Endothelial cell of umbilical vein (primary cell): ENCODE measurements around the gene GRIA4. TPM values are rescaled to one million over a fixed set of nuclear protein-coding genes. Genes with fewer than 3 reads are reported as not detected.

ENCODE experiments used
- BruUV-seq: library from RNA; stranded (reverse); fragments of 400-500 nt; replicated peaks from 2 replicates; lab custom pipeline; 2021; lab: Mats Ljungman, UMichigan
- CTCF ChIA-PET: fragments of 300-600, 350-600 bp; sonication (Branson Sonifier 250); formaldehyde crosslinking; loops from one replicate; lab custom pipeline; 2021; ENCODE audit warnings: antibody characterized with exemption, inconsistent platforms; lab: Charles Lee
- POLR2A ChIA-PET: fragments of 300-600, 350-600 bp; sonication (Branson Sonifier 250); formaldehyde crosslinking; loops from one replicate; lab custom pipeline; 2021; ENCODE audit warnings: antibody characterized with exemption, inconsistent platforms; lab: Charles Lee
- DNase-seq: peaks from one replicate; pipeline ENCODE4 v3.0.0-alpha.2; 2011; ENCODE audit warnings: low read depth, low spot score
- FAIRE-seq: peaks from 2 replicates; lab custom pipeline; 2011; peaks lifted over from hg19 to GRCh38; lab: Jason Lieb, UNC
- H2AFZ ChIP-seq: 2 replicates; pipeline ENCODE4 v1.6.0; 2012; ENCODE audit warnings: low read depth, low read length, control low read depth, inconsistent platforms
- H3K27ac ChIP-seq: 2 replicates; pipeline ENCODE4 v1.5.1; 2011; ENCODE audit warnings: low read depth, mild to moderate bottlenecking, control low read depth, low read length, moderate library complexity; ENCODE audit not compliant: insufficient read depth
- H3K27me3 ChIP-seq, 2 experiments: 2 replicates each; pipeline versions ENCODE4 v1.6.0 to v1.6.1; 2011; ENCODE audit warnings: low read length in 2 of 2, mixed read lengths in 1 of 2; ENCODE audit not compliant: control insufficient read depth in 2 of 2, insufficient read depth in 2 of 2
- H3K36me3 ChIP-seq, 2 experiments: 2 replicates in 1 of 2; 3 replicates in 1 of 2; pipeline ENCODE4 v1.5.1; 2011; ENCODE audit warnings: low read length in 2 of 2, mild to moderate bottlenecking in 1 of 2, moderate library complexity in 1 of 2; ENCODE audit not compliant: control insufficient read depth in 2 of 2, insufficient read depth in 2 of 2; ENCODE audit errors: extremely low read depth in 1 of 2
- H3K4me1 ChIP-seq: 3 replicates; pipeline ENCODE4 v1.5.1; 2011; ENCODE audit warnings: mild to moderate bottlenecking, low read length; ENCODE audit not compliant: control insufficient read depth, insufficient read depth; ENCODE audit errors: extremely low read depth
- H3K4me2 ChIP-seq: 2 replicates; pipeline ENCODE4 v1.6.1; 2011; ENCODE audit warnings: low read length, control low read depth, mixed read lengths; ENCODE audit not compliant: insufficient read depth
- H3K4me3 ChIP-seq, 3 experiments: fragments of 200-600 bp in 1 of 3; sonication (generic), shearing (Covaris generic) in 1 of 3; replicated peaks in 1 of 3; 2 replicates each; pipeline ENCODE4 v1.5.1; 2011 to 2016; ENCODE audit warnings: control low read depth in 3 of 3, low read length in 3 of 3, mild to moderate bottlenecking in 2 of 3, inconsistent platforms in 1 of 3, low read depth in 1 of 3, moderate library complexity in 1 of 3; ENCODE audit not compliant: insufficient read depth in 1 of 3
- H3K79me2 ChIP-seq: 2 replicates; pipeline ENCODE4 v1.6.0; 2012; ENCODE audit warnings: low read length, inconsistent platforms; ENCODE audit not compliant: control insufficient read depth, insufficient read depth
- H3K9ac ChIP-seq: replicated peaks from 2 replicates; pipeline ENCODE3; 2011; ENCODE audit warnings: low read length, control low read depth; ENCODE audit not compliant: insufficient read depth; ENCODE audit errors: extremely low read depth
- H3K9me1 ChIP-seq: replicated peaks from 3 replicates; pipeline ENCODE4 v1.6.0; 2011; ENCODE audit warnings: mild to moderate bottlenecking, low read length; ENCODE audit not compliant: control insufficient read depth, insufficient read depth; ENCODE audit errors: extremely low read depth
- H3K9me3 ChIP-seq: replicated peaks from 2 replicates; pipeline ENCODE4 v1.5.1; 2012; ENCODE audit warnings: low read length, inconsistent platforms; ENCODE audit not compliant: control insufficient read depth, insufficient read depth
- H4K20me1 ChIP-seq: replicated peaks from 2 replicates; pipeline ENCODE3; 2011; ENCODE audit warnings: mild to moderate bottlenecking, low read length; ENCODE audit not compliant: control insufficient read depth, insufficient read depth; ENCODE audit errors: extremely low read depth
- EZH2 ChIP-seq: IDR thresholded peaks from 2 replicates; pipeline ENCODE4 v1.6.1; 2012; ENCODE audit warnings: borderline replicate concordance, low read depth, mild to moderate bottlenecking, moderate library complexity, low read length, inconsistent platforms; ENCODE audit not compliant: severe bottlenecking
- FOS ChIP-seq: IDR thresholded peaks from 2 replicates; pipeline ENCODE4 v1.6.1; 2011; ENCODE audit warnings: mild to moderate bottlenecking, low read length, moderate library complexity, borderline replicate concordance; ENCODE audit not compliant: insufficient read depth
- GATA2 ChIP-seq: IDR thresholded peaks from 2 replicates; pipeline ENCODE4 v1.7.0; 2011; ENCODE audit warnings: low read depth, mild to moderate bottlenecking, moderate library complexity, mixed read lengths, low read length; ENCODE audit not compliant: insufficient read length, insufficient read depth
- JUN ChIP-seq: IDR thresholded peaks from 2 replicates; pipeline ENCODE4 v1.6.1; 2011; ENCODE audit warnings: borderline replicate concordance, low read depth; ENCODE audit not compliant: insufficient read length, insufficient read depth
- MYC ChIP-seq: IDR thresholded peaks from one replicate; pipeline ENCODE4 v1.6.1; 2011; ENCODE audit warnings: mild to moderate bottlenecking, low read depth, low read length
- POLR2A ChIP-seq: IDR thresholded peaks from 2 replicates; pipeline ENCODE4 v1.6.1; 2012; ENCODE audit warnings: low read depth, mild to moderate bottlenecking, control low read depth, low read length
- POLR2AphosphoS5 ChIP-seq: IDR thresholded peaks from 2 replicates; pipeline ENCODE4 v1.6.1; 2012; ENCODE audit warnings: low read depth, mild to moderate bottlenecking, control low read depth, low read length, moderate library complexity; ENCODE audit not compliant: insufficient read depth
- dilution Hi-C: fragments of 300-500 bp; cut with MboI; formaldehyde crosslinking; loops from one replicate; pipeline ENCODE4 v1.15.0; 2019; ENCODE audit warnings: low sequenced_read_pairs; ENCODE audit not compliant: extremely low pct_ligation_motif_present
- intact Hi-C: fragments of 100-400 bp; cut with micrococcal nuclease; formaldehyde crosslinking; loops from one replicate; pipeline ENCODE4 v1.10.0; 2022
- polyA plus RNA-seq, 4 experiments: library from polyadenylated mRNA; depleted of rRNA in 3 of 4; stranded (reverse) in 3 of 4; unstranded in 1 of 4; fragments of >200 nt; gene quantifications; 2 replicates each; pipeline versions ENCODE4 v1.2.1 to v1.2.3, GENCODE V29; 2011 to 2012; ENCODE audit warnings: missing spikeins in 1 of 4
- total RNA-seq: library from RNA; stranded (reverse); gene quantifications from 2 replicates; pipeline ENCODE4 v1.2.3, GENCODE V29; 2021
- TF ChIP-seq, protein P1 (sequence below), 2 donors: IDR thresholded peaks; 1 replicate in 1 of 2; 2 replicates in 1 of 2; pipeline ENCODE4 v1.5.1; 2011; ENCODE audit warnings: low read length in 2 of 2, mild to moderate bottlenecking in 2 of 2, moderate library complexity in 2 of 2, control low read depth in 1 of 2, inconsistent platforms in 1 of 2, low read depth in 1 of 2; ENCODE audit not compliant: insufficient read depth in 1 of 2; ENCODE audit errors: extremely low read depth in 1 of 2
- TF ChIP-seq, protein P2 (sequence below): IDR thresholded peaks from 2 replicates; pipeline ENCODE4 v1.6.1; 2011; ENCODE audit not compliant: insufficient read depth, insufficient read length

Gene GRIA4
- total and polyA plus RNA-seq, 2 donors (not counting 3 experiments of a cell fraction or from before 2014, with no cell fraction given) = not detected

DNA sequence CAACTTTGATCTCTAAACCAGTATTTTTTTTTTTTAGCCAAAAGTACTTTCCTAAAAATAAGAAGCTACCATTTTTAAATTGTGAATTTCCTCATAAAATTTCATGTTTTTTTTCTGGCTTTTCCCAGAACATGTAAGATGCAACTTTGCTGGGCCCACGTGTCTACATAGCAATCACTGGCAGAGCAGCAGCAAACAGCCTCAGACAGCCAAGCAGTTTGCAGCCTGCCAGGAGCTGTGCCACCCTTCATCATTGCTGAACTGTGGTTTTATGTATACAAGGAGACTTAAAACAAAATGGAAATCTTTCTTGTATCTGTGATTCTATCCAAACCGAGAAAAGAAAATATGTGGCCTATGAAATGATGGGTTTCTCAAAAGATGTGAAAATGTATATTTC, 110.2 kb downstream of the GRIA4 start:
- Histone ChIP-seq H3K36me3 (no peaks in the 10 kb centered on the region), H3K9me1 (no peaks in the 10 kb centered on the region), H3K4me3 (no peak overlapping the region), H4K20me1 (no peaks in the 10 kb centered on the region), H3K4me1 (peaks cover 3% of the 10 kb centered on the region), H3K27ac (no peak overlapping the region), H3K4me2 (no peak overlapping the region), H3K9ac (no peak overlapping the region), H2AFZ (no peak overlapping the region), H3K9me3 (no peaks in the 10 kb centered on the region), H3K27me3 (no peaks in the 10 kb centered on the region), H3K79me2 (no peaks in the 10 kb centered on the region)
- DNase-seq (no peak), FAIRE-seq (no peak)
- no TSS peak for BruUV-seq
- intact Hi-C loops (no loop called here), dilution Hi-C loops (no loop called here)
- CTCF ChIA-PET = no interaction called here
- POLR2A ChIA-PET = no interaction called here
- TF ChIP-seq, protein P1, sequence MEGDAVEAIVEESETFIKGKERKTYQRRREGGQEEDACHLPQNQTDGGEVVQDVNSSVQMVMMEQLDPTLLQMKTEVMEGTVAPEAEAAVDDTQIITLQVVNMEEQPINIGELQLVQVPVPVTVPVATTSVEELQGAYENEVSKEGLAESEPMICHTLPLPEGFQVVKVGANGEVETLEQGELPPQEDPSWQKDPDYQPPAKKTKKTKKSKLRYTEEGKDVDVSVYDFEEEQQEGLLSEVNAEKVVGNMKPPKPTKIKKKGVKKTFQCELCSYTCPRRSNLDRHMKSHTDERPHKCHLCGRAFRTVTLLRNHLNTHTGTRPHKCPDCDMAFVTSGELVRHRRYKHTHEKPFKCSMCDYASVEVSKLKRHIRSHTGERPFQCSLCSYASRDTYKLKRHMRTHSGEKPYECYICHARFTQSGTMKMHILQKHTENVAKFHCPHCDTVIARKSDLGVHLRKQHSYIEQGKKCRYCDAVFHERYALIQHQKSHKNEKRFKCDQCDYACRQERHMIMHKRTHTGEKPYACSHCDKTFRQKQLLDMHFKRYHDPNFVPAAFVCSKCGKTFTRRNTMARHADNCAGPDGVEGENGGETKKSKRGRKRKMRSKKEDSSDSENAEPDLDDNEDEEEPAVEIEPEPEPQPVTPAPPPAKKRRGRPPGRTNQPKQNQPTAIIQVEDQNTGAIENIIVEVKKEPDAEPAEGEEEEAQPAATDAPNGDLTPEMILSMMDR (IDR thresholded peaks at IDR 0.05; ENCODE audit: extremely low read depth in 1 of 2, insufficient read depth in 1 of 2, low read depth in 1 of 2, low read length in 2 of 2) = no peak
- TF ChIP-seq, protein P2, sequence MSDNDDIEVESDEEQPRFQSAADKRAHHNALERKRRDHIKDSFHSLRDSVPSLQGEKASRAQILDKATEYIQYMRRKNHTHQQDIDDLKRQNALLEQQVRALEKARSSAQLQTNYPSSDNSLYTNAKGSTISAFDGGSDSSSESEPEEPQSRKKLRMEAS = no peak
- TF ChIP-seq FOS (no peak), GATA2 (no peak), POLR2AphosphoS5 (no peak), EZH2 (no peak), MYC (no peak), JUN (no peak), POLR2A (no peak)
